ENCODE data around the gene ZNF565. TPM values are rescaled to one million over a fixed set of nuclear protein-coding genes. Genes with fewer than 3 reads are reported as not detected.

The ZNF565 gene
- total and polyA plus RNA-seq, 3 donors from 2014 or later = 7.7 to 11.6 (median 10.3) TPM

DNA sequence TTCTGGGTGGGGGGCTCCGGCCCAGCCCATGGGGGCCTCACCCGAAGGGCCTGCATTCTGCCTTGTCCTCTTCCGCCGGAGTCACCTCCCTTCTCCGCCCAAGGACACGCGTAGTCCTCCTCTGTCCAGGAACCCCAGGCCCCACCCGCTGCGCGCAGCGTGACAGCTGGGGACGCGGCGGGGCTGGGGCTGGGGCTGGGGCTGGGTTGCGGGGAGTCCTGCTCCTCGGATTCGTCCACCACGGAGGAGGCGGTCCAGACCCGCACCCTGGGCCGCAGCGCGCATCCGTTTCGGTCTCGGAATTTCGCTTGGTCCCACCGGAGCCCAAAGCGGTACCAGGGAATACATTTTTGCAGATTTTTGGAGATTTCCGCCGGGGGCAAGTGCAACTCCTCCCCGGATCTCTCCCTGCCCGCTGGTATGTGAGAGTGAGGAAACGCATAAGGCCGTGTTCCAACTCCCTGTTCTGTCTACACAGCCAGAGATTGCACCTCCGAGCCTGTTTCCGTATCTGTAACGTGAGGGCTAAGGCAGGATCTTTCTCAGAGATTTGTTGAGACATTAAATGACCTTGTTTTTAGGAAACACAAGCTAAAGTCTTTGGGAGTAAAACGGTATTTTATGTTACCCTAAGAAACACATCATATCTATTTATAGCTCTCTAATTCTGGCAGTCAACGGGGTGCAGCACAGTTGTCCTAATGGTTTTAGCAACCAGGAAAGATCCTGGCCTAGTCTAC, 61.9 kb downstream of the ZNF565 start, which contains the start of gene COX7A1:
TSS of gene COX7A1 (minus strand) at position 96 of the 740 bp plus-strand sequence. CDS start at position 56, 40 bp downstream.
- no peaks in the 10 kb centered on the region for H3K9me3 ChIP-seq
- intact Hi-C loops (cut with DNase I; ENCODE audit: low total_unique reads) = no loop called here
- peaks cover 14% of the 10 kb centered on the region for H3K4me1 ChIP-seq
- H3K4me3 ChIP-seq = peak within 1 kb of the TSS; percentile 61 to 72
- H3K36me3 ChIP-seq (ENCODE audit: low read depth, missing control alignments) = no peaks in the 10 kb centered on the region
- no peak for TF ChIP-seq POLR2A (IDR thresholded peaks at IDR 0.05)
- TF ChIP-seq, protein P1, sequence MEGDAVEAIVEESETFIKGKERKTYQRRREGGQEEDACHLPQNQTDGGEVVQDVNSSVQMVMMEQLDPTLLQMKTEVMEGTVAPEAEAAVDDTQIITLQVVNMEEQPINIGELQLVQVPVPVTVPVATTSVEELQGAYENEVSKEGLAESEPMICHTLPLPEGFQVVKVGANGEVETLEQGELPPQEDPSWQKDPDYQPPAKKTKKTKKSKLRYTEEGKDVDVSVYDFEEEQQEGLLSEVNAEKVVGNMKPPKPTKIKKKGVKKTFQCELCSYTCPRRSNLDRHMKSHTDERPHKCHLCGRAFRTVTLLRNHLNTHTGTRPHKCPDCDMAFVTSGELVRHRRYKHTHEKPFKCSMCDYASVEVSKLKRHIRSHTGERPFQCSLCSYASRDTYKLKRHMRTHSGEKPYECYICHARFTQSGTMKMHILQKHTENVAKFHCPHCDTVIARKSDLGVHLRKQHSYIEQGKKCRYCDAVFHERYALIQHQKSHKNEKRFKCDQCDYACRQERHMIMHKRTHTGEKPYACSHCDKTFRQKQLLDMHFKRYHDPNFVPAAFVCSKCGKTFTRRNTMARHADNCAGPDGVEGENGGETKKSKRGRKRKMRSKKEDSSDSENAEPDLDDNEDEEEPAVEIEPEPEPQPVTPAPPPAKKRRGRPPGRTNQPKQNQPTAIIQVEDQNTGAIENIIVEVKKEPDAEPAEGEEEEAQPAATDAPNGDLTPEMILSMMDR (IDR thresholded peaks at IDR 0.05) = no peak
- no peaks in the 10 kb centered on the region for H3K27me3 ChIP-seq
- DNase-seq = peak; percentile 77
- 2 to 21% methylated on average over 14 to 27 of the region's 40 CpGs for WGBS, 2 donors
- H3K27ac ChIP-seq = peak within 1 kb of the TSS; percentile 92 to 96

DNA sequence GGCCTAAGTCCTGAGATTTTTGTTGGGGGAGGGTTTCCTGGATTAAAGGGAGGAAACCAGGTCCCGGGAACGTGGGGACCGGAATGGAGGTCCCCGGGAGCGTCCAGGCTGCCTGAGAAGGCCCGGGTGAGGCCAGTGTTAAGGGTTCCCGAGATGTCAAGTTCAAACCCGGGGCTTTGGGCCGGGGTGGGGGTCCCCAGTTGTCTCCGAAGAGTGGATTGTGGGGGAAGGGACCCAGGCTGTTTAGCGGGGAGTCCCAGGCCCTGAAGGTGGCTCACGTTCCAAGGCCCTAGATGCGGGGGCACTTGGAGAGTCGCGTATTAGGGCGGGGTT, 62.5 kb downstream of the ZNF565 start:
- Histone ChIP-seq H3K27ac (peak overlapping the region; percentile 92 to 96), H3K4me3 (peak overlapping the region; percentile 61 to 72), H3K27me3 (no peaks in the 10 kb centered on the region), H3K4me1 (peaks cover 14% of the 10 kb centered on the region), H3K9me3 (no peaks in the 10 kb centered on the region), H3K36me3 (ENCODE audit: low read depth, missing control alignments) (no peaks in the 10 kb centered on the region)
- TF ChIP-seq, protein P1 (IDR thresholded peaks at IDR 0.05) = no peak
- TF ChIP-seq POLR2A (IDR thresholded peaks at IDR 0.05) = no peak
- 0 to 17% methylated on average over 7 to 16 of the region's 16 CpGs for WGBS, 2 donors
- intact Hi-C loops (cut with DNase I; ENCODE audit: low total_unique reads) = no loop called here
- DNase-seq = no peak

DNA sequence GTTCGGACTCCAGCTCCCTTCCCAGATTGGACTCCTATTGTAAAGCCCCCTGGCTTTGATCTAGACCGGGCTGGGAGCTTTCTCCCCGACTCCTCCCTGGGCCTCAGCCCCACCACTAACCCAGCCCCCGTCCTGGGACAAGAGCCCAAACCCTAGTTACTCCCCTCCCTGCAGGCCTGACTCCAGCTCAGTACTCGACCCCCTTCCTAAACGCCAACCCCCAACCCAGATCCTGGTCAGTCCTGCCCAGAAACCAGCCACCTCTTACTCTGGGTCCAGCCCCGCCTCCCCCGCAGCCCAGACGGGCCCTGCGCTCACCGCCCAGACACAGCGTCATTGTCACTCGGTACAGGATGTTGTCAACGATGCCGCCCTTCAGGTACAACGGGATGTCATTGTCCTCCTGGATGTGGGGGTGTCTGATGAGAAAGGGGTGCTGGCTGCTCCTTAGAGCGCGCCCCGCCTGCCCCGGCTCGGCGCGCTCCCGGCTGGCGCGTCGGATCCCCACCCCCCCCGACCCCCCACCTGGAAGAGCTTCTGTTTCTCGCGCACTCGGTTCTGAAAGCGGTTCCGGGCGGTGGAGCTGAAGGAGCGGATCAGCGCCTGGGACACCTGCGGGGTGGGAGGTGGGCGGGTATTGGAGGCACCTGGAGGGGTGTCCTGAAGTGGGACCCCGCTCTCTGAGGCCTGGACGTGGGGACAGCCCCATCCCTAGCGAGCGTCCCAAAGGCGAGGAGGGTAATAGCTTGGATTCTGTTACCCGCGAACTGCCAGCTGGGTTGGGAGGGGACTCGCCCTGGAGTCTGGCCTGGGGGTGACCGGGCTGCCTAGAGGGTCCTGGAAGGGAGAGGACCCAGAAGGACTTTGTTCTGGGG, 63.1 kb downstream of the ZNF565 start:
- 18 to 22% methylated on average over 25 to 43 of the region's 47 CpGs for WGBS, 2 donors
- Histone ChIP-seq H3K9me3 (no peaks in the 10 kb centered on the region), H3K36me3 (ENCODE audit: low read depth, missing control alignments) (no peaks in the 10 kb centered on the region), H3K27me3 (no peaks in the 10 kb centered on the region), H3K4me3 (peak overlapping the region; percentile 61 to 72), H3K4me1 (peaks cover 14% of the 10 kb centered on the region), H3K27ac (peak overlapping the region; percentile 92 to 96)
- TF ChIP-seq, protein P1 (IDR thresholded peaks at IDR 0.05) = no peak
- no peak for TF ChIP-seq POLR2A (IDR thresholded peaks at IDR 0.05)
- DNase-seq = peak; percentile 41
- intact Hi-C loops (cut with DNase I; ENCODE audit: low total_unique reads) = no loop called here

DNA sequence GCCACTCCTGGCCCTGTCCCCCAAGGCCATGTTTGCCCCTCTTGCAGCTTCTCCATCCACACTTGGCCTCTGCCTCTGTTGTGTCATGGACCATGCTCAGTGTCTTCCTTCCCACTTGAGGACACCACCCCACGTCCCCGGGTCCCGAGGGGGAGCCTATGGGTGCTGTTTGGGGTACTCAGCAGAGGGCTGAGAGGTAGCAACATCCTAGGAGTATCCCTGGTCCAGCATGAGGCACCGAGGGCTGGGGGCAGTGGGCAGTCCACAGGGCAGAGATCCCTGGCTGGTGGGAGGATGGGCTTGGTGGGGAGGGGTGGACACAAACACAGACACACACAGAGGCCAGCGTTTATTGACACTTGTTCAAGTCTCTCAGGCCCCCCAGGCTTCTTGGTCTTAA, 63.9 kb downstream of the ZNF565 start:
- H3K4me3 ChIP-seq = no peak overlapping the region
- intact Hi-C loops (cut with DNase I; ENCODE audit: low total_unique reads) = no loop called here
- WGBS, 2 donors = 63 to 70% methylated on average over 2 to 5 of the region's 5 CpGs

More for the DNA sequence above, 63.9 kb downstream of the ZNF565 start:
- H3K27me3 ChIP-seq = no peaks in the 10 kb centered on the region
- H3K4me1 ChIP-seq = peaks cover 14% of the 10 kb centered on the region
- no peaks in the 10 kb centered on the region for H3K9me3 ChIP-seq
- H3K27ac ChIP-seq = peak overlapping the region; percentile 92 to 96
- no peaks in the 10 kb centered on the region for H3K36me3 ChIP-seq (ENCODE audit: low read depth, missing control alignments)
- TF ChIP-seq, protein P1 (IDR thresholded peaks at IDR 0.05) = no peak
- no peak for TF ChIP-seq POLR2A (IDR thresholded peaks at IDR 0.05)
- DNase-seq = no peak

All from testis (tissue), 3 donors.